ENCODE results near the gene SNORC.

The SNORC gene

GRCh38 chr2:232884001-232884421, 13.9 kb downstream of the SNORC start:
- TF ChIP-seq CTCF (conservative IDR thresholded peaks at IDR 0.05), result no peak
- no peak overlapping the region for H3K27ac ChIP-seq

- H3K27ac ChIP-seq, result peak overlapping the region; percentile 50
- TF ChIP-seq CTCF (conservative IDR thresholded peaks at IDR 0.05), result no peak
Observed at GRCh38 chr2:232884549-232885263, 14.6 kb downstream of the SNORC start.

GRCh38 chr2:232885264-232885961, 15.3 kb downstream of the SNORC start:
- H3K27ac ChIP-seq, result peak overlapping the region; percentile 50
- TF ChIP-seq CTCF (conservative IDR thresholded peaks at IDR 0.05), result no peak

GRCh38 chr2:232886176-232886575, 16.1 kb downstream of the SNORC start:
- no peak for TF ChIP-seq CTCF (conservative IDR thresholded peaks at IDR 0.05)
- H3K27ac ChIP-seq, result no peak overlapping the region

- no peak overlapping the region for H3K27ac ChIP-seq
- no peak for TF ChIP-seq CTCF (conservative IDR thresholded peaks at IDR 0.05)
Observed at GRCh38 chr2:232886632-232887031, 16.6 kb downstream of the SNORC start.

GRCh38 chr2:232887171-232887850, 17.2 kb downstream of the SNORC start:
- no peak for TF ChIP-seq CTCF (conservative IDR thresholded peaks at IDR 0.05)
- no peak overlapping the region for H3K27ac ChIP-seq

GRCh38 chr2:232888099-232888836, 18.2 kb downstream of the SNORC start:
- TF ChIP-seq CTCF (conservative IDR thresholded peaks at IDR 0.05), result no peak
- no peak overlapping the region for H3K27ac ChIP-seq
